Cortex of kidney (tissue), 1 donor: ENCODE data around the gene SOCS4.
"Not testable (repeated sequence)": the region's sequence is repeated elsewhere in the genome, so short reads cannot be mapped to it uniquely, and the experiment has no call there.

ENCODE experiments used
- DNase-seq: peaks from one replicate; lab custom pipeline; 2025; lab: John Stamatoyannopoulos, UW

SOCS4 gene

GRCh38 chr14:55051423-55052268 is 24.6 kb downstream of the SOCS4 start, which contains the start of gene MAPK1IP1L:
TSS of gene MAPK1IP1L (plus strand) at chr14:55051647. CDS start at chr14:55061684, 10,037 bp downstream.
- DNase-seq: peak; percentile 58

GRCh38 chr14:55052269-55052930 is 25.4 kb downstream of the SOCS4 start:
- no peak for DNase-seq

- no peak for DNase-seq
These were observed 26.0 kb downstream of the SOCS4 start for GRCh38 chr14:55053018-55053417.

GRCh38 chr14:55053500-55053899 is 26.5 kb downstream of the SOCS4 start:
- no peak for DNase-seq

- no peak for DNase-seq
These were observed 27.1 kb downstream of the SOCS4 start for GRCh38 chr14:55054098-55054497.

GRCh38 chr14:55057919-55058318 is 30.9 kb downstream of the SOCS4 start:
- DNase-seq: no peak

- no peak for DNase-seq
These were observed 32.3 kb downstream of the SOCS4 start for GRCh38 chr14:55059333-55059732.

GRCh38 chr14:55062517-55063351 is 35.7 kb downstream of the SOCS4 start:
- DNase-seq: no peak

- not testable (repeated sequence) for DNase-seq
These were observed 37.9 kb downstream of the SOCS4 start for GRCh38 chr14:55064896-55065295.

- DNase-seq: no peak
These were observed 38.4 kb downstream of the SOCS4 start for GRCh38 chr14:55065411-55065810.

GRCh38 chr14:55066223-55066622 is 39.2 kb downstream of the SOCS4 start:
- no peak for DNase-seq

- DNase-seq: no peak
These were observed 44.0 kb downstream of the SOCS4 start for GRCh38 chr14:55070981-55071411.

- no peak for DNase-seq
These were observed 45.0 kb downstream of the SOCS4 start for GRCh38 chr14:55071870-55072640.

GRCh38 chr14:55073856-55074255 is 46.8 kb downstream of the SOCS4 start:
- no peak for DNase-seq

- DNase-seq: no peak
These were observed 47.6 kb downstream of the SOCS4 start for GRCh38 chr14:55074662-55075061.

- no peak for DNase-seq
These were observed 48.7 kb downstream of the SOCS4 start for GRCh38 chr14:55075628-55076175.

GRCh38 chr14:55077170-55078151 is 50.4 kb downstream of the SOCS4 start:
- DNase-seq: no peak

- not testable (repeated sequence) for DNase-seq
These were observed 52.9 kb downstream of the SOCS4 start for GRCh38 chr14:55079961-55080360.

GRCh38 chr14:55084401-55085059 is 57.5 kb downstream of the SOCS4 start:
- DNase-seq: no peak
